Measurements from ENCODE around the gene UGT1A8.
"Not testable (repeated sequence)": the region's sequence is repeated elsewhere in the genome, so short reads cannot be mapped to it uniquely, and the experiment has no call there.

UGT1A8 gene

GRCh38 chr2:233617476-233617875 is at the start of gene UGT1A8:
UGT1A8 (plus strand) TSS chr2:233617633; CDS start chr2:233617708, 75 bp downstream.
- DNase-seq: not testable (repeated sequence)

- no peak for DNase-seq
These were observed 46.4 kb upstream of the UGT1A8 start for GRCh38 chr2:233571001-233571400.

- no peak for DNase-seq
These were observed 46.0 kb upstream of the UGT1A8 start for GRCh38 chr2:233571462-233571861.

- no peak for DNase-seq
These were observed 45.0 kb upstream of the UGT1A8 start for GRCh38 chr2:233572468-233572867.

GRCh38 chr2:233577341-233577740 is 40.1 kb upstream of the UGT1A8 start:
- DNase-seq: not testable (repeated sequence)

GRCh38 chr2:233583217-233583965 is 34.0 kb upstream of the UGT1A8 start:
- not testable (repeated sequence) for DNase-seq

- no peak for DNase-seq
These were observed 33.2 kb upstream of the UGT1A8 start for GRCh38 chr2:233584210-233584609.

- no peak for DNase-seq
These were observed 29.0 kb upstream of the UGT1A8 start for GRCh38 chr2:233588400-233588799.

GRCh38 chr2:233592706-233593105 is 24.7 kb upstream of the UGT1A8 start:
- DNase-seq: not testable (repeated sequence)

GRCh38 chr2:233593201-233593600 is 24.2 kb upstream of the UGT1A8 start:
- DNase-seq: no peak

- no peak for DNase-seq
These were observed 19.9 kb upstream of the UGT1A8 start for GRCh38 chr2:233597522-233597921.

GRCh38 chr2:233598952-233599351 is 18.5 kb upstream of the UGT1A8 start:
- DNase-seq: no peak

GRCh38 chr2:233600386-233600785 is 17.0 kb upstream of the UGT1A8 start:
- no peak for DNase-seq

GRCh38 chr2:233602076-233602475 is 15.4 kb upstream of the UGT1A8 start:
- DNase-seq: no peak

- no peak for DNase-seq
These were observed 13.9 kb upstream of the UGT1A8 start for GRCh38 chr2:233603520-233603919.

GRCh38 chr2:233604826-233605225 is 12.6 kb upstream of the UGT1A8 start:
- no peak for DNase-seq

GRCh38 chr2:233605680-233606079 is 11.8 kb upstream of the UGT1A8 start:
- DNase-seq: no peak

- no peak for DNase-seq
These were observed 6.1 kb upstream of the UGT1A8 start for GRCh38 chr2:233611284-233611683.

GRCh38 chr2:233620204-233620603 is 2.8 kb downstream of the UGT1A8 start:
- no peak for DNase-seq

- DNase-seq: not testable (repeated sequence)
These were observed 4.4 kb downstream of the UGT1A8 start for GRCh38 chr2:233621863-233622262.

- DNase-seq: no peak
These were observed 10.0 kb downstream of the UGT1A8 start for GRCh38 chr2:233627331-233628025.

- DNase-seq: not testable (repeated sequence)
These were observed 18.9 kb downstream of the UGT1A8 start, which contains the start of gene UGT1A10 for GRCh38 chr2:233636306-233636705. UGT1A10 (plus strand) TSS chr2:233636448; CDS start chr2:233636523, 75 bp downstream.

GRCh38 chr2:233638836-233639235 is 21.4 kb downstream of the UGT1A8 start:
- DNase-seq: peak; percentile 2

- no peak for DNase-seq
These were observed 22.4 kb downstream of the UGT1A8 start for GRCh38 chr2:233639860-233640259.

Measured in activated CD4-positive, alpha-beta T cell treated with anti-CD3 and anti-CD28 coated beads, Interleukin-2, amount 50 U/mL, for 16 hours (primary cell).